IMR-90 (cell line): ENCODE results near the gene MICAL3.

Experiments
- CHD1 ChIP-seq: IDR thresholded peaks from 2 replicates; pipeline ENCODE4 v1.6.1; 2012; ENCODE audit warnings: low read depth, low read length, improper control_type of control experiment
- POLR2A ChIP-seq: IDR thresholded peaks from 2 replicates; pipeline ENCODE4 v1.6.1; 2012; ENCODE audit warnings: mild to moderate bottlenecking, low read depth, low read length
- RAD21 ChIP-seq: IDR thresholded peaks from 2 replicates; pipeline ENCODE4 v1.6.1; 2012; ENCODE audit warnings: low read length, improper control_type of control experiment
- SMC3 ChIP-seq: fragments of 150-350 bp; IDR thresholded peaks from 2 replicates; pipeline ENCODE4 v1.6.1; 2016; ENCODE audit warnings: low read depth, mild to moderate bottlenecking, antibody characterized with exemption, low read length, moderate library complexity
- TF ChIP-seq, protein P1 (sequence below): conservative IDR thresholded peaks from 2 replicates; pipeline ENCODE4 v1.5.1; 2012; ENCODE audit warnings: mild to moderate bottlenecking, low read depth, low read length, improper control_type of control experiment

- TF ChIP-seq CHD1 (no peak), RAD21 (no peak), POLR2A (no peak), SMC3 (no peak)
- TF ChIP-seq, protein P1, sequence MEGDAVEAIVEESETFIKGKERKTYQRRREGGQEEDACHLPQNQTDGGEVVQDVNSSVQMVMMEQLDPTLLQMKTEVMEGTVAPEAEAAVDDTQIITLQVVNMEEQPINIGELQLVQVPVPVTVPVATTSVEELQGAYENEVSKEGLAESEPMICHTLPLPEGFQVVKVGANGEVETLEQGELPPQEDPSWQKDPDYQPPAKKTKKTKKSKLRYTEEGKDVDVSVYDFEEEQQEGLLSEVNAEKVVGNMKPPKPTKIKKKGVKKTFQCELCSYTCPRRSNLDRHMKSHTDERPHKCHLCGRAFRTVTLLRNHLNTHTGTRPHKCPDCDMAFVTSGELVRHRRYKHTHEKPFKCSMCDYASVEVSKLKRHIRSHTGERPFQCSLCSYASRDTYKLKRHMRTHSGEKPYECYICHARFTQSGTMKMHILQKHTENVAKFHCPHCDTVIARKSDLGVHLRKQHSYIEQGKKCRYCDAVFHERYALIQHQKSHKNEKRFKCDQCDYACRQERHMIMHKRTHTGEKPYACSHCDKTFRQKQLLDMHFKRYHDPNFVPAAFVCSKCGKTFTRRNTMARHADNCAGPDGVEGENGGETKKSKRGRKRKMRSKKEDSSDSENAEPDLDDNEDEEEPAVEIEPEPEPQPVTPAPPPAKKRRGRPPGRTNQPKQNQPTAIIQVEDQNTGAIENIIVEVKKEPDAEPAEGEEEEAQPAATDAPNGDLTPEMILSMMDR, result no peak
These were observed 11.4 kb upstream of the MICAL3 start for GRCh38 chr22:18035751-18036150.
